HG03469 (cell line): ENCODE results near the gene RBBP8NL.
"Not testable (repeated sequence)": the region's sequence is repeated elsewhere in the genome, so short reads cannot be mapped to it uniquely, and the experiment has no call there.

Experiments used
- ATAC-seq: cut with Tn5 transposase; IDR thresholded peaks from one replicate; pipeline ENCODE4 v1.9.1; 2021; ENCODE audit warnings: mild to moderate bottlenecking, moderate library complexity, moderate number of reproducible peaks; ENCODE audit not compliant: unreplicated experiment

The RBBP8NL gene

DNA sequence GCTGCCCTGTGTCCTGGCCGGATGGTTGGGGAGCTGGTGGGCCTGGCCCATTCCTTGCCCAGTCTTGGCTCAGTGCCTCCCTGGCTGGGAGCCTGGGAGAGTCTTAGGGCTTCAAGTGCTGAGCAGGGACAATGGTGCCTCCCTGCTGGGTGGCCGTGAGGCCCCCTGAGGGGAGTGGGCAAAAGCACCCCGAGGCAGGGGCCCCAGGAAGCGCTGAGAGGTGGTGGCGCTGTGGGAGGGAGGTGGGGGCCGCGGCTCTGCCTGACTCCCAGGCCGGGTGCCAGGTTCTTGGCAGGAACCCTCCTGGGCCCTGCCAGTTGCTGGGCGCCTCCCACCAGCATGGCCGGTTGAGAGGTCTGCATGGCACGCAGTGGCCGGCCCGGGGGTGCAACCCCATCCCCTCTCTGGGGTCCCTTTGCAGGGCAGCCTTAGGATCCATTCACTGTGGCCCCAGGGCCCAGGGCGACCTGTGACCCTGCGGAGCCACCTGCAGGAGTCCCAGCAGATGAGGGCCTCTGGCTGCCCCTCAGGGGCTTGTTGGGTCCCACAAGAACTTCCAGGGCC lies 49.6 kb downstream of the RBBP8NL start:
- no peak for ATAC-seq

DNA sequence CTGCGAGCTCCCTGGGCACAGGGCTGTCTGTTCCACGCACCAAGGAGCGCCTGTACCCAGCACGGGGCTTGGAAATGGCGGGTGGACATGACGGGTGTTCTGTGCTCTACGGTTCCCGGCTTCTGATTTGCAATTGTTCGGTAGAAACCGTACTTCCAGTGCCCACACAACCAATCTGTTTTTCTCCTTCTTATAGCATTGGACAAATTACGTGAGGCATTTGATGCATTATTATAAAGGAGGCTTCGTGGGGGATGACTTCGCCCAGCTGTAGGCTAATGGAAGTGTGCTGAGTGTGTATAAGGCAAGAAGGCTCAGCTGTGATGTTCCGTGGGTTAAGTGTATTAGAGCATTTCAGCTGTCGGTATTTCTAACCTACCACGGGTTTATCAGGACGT lies 50.3 kb downstream of the RBBP8NL start:
- no peak for ATAC-seq

DNA sequence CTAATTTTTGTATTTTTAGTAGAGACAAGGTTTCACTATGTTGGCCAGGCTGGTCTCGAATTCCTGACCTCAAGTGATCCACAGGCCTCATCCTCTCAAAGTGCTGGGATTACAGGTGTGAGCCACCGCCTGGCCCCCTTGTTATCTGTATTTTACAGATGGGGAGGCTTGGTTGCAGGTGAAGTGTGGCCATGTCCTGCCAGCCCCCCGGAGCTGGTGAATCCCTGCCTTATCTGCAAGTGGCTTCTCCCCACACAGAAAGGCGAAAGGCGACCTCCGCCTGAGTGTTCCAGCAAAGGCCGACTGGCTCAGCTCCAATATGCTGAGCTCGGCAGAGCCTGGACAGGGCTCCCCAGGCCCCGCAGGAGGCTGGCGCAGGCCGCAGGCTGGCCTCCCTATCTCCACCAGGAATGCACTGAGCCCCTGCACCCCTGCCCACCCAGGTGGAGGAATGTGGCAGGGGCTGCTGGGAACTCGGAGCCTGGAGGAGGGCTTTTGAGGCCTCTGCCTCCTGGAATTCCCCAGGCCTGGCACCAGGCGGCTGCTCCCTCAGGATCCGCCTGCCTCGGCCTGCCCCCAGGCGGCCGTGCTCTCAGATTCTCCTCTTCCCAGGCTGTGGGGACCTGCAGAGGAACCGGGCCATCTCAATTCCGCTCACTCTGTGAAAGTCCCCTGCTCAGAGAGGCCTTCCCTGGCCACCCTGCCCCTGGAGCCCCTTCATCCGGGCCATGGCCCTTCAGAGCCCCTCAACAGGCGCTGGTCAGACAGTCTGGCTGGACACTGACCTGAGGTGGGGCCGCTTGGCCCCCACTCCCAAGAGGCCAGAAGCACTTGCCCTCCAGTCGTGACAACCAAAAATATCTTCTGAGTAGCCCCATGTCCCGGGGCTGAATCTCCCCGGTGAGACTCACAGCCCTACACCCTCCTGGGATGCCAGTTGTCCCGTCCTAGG lies 51.0 kb downstream of the RBBP8NL start:
- ATAC-seq: no peak

DNA sequence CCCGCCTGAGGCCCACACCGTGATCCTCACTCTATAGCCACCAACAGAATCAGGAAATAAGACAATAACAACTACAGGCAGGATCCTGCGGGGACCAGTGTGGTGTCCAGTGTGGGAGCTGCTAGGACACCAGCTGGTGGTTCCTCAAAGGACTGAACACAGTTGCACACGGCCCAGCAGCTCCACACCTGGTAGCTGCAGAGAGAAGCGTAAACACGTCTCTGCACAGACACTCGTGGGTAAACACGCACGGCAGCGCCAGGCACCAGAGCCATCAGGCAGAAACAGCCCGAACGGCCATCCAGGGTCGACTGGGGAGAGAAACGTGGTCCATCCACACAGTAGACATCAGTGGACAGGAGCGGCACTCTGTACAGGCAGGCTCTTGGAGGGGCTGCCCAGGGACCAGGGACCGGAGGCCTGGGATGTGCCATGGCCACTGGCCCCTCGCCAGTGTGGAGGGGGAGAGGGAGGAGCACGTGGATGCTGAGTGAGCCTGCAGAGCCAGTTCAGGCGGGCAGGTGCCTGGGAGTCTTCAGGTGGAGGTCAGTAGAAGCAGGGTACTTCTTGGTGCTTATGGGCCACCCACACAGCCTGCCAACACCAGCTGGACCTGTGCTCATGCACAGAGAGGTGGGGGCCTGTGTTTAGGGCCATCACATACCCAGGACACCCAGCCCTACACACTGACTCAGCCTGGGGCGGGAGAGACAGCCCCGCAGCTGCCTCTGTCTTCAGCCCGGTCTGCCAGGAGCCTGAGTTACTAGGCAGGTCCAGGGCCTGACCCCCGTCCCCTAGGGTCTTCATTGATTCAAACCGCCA lies 52.8 kb downstream of the RBBP8NL start:
- no peak for ATAC-seq

DNA sequence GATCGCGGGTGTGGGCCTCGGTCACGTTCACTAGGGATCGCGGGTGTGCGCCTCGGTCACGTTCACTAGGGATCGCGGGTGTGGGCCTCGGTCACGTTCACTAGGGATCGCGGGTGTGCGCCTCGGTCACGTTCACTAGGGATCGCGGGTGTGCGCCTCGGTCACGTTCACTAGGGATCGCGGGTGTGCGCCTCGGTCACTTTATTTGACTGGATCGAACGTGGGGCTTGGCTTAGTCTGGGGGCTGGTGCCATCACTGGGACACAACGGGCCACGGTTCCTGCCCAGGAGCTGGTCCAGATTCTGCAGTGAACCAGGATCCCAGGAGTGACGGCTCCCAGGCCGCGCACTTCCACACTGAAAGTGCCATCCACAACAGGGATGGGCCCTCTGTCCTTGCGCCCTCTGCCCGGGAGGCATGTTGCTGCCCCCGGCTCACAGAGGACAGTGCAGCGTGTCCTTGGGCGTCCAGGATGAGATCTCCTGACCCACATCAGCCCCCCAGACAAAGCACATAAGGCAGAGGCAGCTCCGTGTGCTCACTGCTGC lies 53.6 kb downstream of the RBBP8NL start:
- ATAC-seq: not testable (repeated sequence)

DNA sequence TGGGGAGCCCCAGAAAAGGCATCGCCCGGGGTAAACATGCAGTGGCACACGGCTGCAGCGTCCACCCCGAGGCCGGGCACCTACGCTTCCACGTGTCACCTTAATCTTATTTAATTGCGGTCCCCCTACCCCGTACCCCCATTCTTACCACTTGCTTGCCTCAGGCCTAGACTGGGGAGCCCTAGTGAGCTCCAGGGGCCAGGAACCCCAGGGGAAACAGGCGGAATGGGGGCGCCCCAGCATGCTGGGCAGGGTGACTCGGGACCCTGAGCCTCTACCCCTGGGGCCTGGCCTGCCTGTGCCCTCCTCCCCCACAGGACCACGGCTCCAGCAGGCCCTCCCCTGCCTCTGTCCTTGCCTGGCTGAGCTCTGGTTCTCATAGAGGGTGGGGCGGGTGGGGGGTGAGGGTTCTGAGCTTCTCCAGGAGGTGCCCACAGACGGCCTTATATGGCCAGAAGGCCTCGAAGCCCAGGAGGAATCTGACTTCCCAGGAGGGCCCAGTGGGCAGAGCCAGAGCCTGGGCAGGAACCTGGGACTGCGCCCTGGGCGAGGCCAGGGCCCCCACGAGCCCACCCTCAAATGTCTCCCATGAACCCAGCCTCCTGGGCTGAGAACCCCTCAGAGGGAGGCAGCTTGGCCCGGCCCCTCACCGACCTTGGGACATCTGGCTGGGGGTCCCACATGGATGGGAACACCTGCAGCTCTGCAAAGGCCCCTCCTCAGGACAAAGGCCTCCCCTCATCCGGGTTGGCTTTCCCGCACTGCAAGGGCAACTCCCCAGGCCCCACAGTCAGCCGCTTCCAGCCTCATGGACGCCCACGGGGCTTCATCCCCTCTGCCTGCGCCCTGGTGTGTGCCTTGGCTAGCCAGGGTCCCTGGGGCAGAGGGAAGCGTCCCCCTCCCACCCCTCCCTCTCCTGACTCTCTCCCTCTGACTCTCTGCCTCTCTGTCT lies 55.0 kb downstream of the RBBP8NL start:
- ATAC-seq: no peak

DNA sequence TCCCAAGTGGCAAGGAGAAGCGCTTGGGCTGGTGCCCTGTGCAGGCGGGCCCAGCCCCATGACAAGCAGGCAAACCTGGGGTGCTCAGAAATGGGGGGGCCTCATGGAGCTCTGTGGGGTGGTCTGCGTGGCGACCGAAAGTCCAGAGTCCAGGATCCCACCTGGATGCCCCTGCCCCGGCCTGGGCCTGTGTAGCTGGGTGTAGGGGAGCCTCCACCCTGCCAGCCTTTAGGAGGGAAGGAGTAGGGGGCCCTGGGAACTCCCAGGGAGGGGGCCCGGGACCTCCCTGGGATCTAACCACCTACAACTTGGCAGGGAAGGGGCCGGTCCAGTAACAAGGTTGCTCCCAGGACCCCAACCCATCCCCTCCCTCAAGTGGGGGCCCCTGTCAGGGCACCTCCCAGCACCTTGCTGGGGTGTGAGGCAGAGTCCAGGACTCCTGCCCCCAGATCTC lies 55.7 kb downstream of the RBBP8NL start:
- no peak for ATAC-seq

DNA sequence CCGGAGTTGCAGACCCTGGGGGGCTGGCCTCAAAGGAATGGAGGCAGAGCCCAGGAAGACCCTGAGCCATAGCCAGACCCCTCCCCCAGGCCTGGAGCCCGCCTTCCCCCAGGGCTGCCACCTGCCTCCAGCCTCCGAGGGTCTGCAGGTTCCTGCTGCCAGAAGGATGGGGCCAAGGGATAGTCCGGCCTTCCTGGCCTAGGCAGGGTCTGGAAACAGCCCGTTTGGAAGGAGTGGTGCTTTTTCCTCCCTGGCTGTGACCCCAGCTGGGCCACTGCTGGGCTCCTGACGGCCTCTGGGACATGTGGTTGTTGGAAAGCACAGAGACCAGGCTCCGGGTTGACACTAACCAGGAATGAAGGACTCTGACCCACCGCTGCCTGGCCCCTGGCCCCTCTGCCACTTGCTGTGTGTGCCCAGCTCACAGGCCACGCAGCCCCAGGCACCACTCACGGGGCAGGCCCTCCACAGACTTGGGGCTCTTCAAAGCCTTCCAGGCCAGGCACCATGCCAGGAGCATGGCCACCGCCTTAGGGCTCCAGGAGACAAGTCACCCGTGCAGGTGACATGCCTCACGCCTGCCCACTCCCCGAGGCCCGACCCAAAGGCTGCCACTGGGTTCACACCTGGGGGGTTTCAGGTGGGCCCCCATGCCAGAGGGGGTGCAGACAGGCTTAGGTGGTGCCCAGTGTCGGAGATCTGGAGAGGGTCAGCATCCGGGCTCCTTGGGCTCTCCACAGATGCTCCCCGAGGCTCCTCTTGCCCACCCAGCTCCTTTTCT lies 56.3 kb downstream of the RBBP8NL start:
- ATAC-seq: no peak

DNA sequence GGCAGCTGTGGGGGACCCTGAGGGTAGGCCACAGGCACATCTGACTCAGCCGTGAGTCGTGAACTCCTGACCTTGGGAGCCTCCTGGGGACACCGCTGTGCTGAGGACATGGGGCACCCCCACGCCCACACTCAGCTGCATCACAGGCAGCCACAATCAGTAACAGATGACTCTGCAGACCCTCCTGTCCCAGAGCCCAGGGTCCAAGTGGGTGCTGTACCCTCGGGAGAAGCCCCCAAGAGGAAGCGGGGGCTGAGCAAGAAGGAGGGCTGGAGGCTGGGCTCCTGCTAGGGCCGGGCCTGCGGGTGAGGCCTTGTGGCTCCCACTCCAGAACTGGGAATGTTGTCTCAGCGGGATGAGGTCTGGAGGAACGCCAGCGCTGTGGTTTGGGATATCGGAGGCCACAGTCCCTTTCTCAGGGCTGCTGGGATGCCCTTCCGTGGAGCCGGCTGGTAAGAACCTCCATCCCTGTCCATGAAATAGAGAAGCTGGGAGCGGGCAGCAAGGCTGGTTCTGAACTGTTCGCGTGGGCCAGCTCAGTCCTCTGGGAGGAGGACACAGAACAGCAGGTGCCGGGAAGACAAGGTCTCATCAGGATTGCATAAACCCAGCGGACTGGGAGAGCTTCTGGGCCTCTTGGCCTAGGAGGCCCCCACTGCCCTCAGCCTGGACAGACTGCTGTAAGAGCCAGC lies 57.1 kb downstream of the RBBP8NL start:
- ATAC-seq: no peak

DNA sequence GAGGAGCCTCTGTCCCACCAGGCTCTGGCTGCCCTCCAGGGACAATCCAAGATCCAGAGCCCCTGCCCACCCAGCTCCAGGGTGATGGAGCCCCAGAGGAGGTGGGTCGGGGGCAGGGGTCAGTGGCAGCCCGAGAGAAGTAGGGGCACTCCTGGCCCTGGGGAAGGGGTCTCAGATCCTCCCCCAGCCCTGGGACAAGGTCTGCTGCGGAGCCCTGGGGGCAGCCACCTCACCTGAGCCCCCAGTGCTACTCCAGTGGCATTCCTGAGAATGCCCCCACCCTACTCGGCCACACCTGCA lies 57.6 kb downstream of the RBBP8NL start:
- no peak for ATAC-seq

DNA sequence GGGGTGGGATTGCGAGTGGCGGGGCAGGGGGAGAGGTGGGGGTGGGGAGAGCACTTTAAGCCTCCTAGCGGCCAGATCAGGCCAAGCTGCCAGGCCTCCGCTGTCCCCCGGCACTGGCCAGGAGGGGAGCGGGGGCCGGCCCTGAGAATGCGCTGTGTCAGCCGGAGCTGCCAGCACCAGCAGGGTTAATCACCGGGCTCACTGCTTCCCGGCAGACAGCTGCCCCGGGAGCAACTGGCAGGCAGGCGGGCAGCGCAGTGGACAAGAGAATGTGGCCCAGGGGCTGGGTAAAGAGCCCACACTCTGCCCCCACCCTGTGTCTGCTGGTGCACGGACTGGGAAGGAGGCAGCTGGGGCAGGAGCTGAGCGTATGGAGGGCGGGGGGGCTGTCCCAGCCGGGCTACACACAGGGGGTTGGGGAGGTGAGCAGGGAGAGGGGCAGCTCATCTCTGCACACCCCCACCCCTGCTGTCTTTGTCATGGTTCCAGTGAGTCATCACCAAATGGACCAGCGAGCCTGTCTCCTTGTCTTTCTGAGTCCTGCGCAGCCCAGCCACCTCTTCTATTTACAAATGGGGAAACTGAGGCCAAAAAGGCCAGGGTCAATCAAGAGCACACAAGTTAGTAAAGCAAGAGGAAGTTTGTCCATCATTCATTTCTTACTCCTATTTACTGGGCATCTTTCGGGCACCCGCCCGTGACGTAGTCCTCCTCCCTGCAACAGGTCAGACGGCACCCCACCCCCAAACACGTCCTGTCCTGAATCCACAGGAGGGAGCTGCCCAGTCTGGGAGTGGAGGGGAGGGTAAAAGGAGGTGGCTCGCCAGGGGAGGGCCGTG lies 58.1 kb downstream of the RBBP8NL start:
- ATAC-seq: no peak

DNA sequence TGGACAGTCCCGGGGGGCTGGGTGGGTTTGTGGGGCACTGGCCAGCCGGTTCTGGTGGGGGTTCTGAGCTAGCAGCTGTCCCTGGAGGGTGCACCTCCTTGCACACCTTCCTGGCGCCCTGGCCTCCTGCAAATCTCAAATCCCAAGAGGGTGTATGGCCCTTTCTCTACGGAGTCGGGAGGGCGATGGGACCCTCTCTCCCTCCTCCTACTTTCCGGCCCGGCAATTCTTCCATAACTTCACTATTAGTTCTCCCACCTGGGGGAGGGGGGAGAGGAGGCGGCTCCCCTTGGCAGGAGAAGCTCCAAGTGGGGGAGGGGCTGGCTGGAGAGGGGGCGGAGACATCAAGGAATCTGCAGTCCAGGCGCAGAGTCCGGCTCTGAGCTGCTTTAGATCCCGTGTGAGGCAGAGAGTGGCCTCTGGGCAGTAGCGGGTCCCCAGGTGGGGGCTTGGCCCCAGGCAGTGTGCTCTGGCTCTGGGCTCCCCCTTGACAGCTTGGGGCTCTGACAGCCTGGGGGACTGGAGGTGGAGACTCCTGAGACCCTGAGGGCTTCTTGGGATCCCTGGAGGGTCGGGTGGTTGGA lies 58.9 kb downstream of the RBBP8NL start:
- ATAC-seq: no peak

DNA sequence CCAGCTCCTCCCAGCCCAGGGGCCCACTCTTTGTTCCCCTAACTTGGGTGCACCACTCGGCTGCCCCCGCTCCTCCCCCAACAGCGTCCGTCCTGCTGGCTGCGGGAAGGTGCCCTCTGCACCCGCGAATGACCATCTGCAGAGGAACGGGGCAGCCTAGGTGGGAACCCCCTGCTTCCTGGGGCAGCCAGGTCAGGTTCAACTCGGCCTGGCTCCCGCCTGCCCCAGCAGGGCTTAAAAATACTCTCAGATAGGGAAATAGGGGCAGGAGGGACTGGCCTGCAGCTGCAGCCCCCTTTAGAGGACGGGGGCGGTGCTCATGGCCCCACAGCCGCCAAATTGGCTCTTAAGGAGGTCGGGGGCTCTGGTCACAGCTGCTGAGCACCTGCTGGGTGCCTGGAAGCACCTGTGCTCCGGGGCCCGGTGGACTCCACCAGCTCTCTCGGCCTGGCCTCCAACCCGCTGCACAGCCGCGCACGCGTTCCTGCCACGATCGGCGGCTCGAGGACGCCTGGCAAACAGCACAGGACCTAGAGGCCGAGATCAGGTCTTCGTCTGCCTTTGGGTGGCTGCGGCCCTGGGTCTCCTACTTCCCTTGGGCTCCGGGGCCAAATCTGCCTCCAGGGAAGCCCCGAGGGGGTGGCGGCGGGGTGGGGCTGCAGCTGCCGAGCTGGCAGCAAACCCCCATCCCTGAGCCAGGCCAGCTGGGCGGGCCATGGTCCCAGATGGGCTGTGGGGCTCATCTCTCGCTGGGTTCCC lies 59.5 kb downstream of the RBBP8NL start:
- ATAC-seq: no peak

DNA sequence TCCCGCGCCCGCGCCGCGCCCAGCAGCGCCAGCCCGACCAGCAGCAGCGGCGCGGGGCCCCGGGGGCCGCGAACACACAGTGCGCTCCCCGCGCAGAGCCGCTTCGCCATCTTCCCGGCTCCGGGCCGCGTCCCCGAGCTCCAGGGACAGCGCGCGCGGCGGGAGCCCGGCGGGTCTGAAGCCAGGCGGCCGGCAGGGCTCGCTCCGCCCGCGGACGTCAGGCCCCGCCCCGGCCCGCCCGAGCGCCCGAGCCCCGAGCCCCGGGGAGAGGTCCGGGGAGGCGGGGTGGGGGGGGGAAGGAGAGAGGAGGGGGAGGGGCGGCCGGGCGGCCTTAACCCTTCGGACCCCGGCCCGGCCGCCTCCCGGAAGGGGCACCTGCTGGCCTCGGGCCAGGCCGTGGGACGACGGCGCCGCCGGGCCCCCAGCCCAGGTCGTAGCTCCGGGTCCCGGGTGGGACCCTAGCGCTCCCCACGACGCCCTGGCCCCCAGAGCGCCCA lies 60.2 kb downstream of the RBBP8NL start, which contains the start of gene LAMA5:
LAMA5 (minus strand) TSS at position 177 of the 497 bp plus-strand sequence; CDS start at position 110, 67 bp downstream.
- no peak for ATAC-seq

DNA sequence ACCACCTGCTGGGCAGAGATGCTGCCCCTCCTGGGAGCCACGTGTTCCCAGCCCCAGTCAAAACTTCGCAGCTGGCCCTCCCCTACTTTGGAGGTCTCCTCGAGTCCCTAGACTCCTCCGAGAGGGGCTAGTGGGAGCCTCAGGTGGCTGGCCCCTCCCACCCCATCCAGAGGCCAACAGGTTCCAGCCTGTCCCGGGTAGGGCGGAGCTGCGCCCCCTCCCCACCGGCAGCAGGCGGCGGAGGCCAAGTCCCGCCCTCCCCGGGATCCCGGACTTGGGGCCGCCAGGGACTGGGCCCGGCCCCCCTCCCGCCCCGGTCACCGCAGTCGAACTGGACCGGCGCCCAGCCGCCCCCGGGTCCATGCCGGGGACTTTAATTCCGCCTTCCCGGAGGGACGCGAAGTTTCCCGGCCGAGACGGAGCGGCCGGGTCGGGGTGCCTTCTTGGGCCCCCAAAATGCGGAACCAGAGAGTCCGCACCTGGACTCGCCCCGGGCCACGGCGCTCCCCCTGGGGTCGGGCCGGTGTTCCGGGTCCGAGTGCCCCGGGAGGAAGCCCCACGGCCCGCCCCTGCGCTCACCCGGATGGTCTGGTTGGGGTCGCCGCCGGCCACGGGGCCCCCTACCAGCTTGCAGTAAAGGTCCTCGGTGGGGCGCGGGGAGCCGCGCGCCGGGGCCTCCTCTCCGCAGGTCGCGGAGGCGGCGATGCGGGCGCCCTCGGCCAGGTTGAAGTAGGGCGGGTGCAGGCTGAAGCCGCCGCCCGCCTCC lies 60.8 kb downstream of the RBBP8NL start:
- ATAC-seq: no peak
